ENCODE measurements around the gene SLC7A5.

SLC7A5 gene

DNA sequence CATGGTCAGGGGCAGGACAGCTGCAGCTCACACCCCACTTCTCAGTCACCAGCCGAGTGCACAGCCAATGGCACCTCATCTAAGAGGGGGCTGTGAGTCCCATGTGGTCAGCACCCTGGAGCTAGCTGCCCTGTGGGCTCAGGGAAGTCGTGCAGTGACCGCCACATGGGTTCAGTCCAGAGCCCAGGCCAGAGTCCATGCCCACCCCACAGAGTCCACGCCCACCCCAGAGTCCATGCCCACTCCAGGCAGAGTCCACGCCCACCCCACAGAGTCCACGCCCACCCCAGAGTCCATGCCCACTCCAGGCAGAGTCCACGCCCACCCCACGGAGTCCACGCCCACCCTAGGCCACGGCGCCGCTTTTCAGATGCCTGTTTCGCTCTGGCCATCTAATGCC, 24.1 kb downstream of the SLC7A5 start:
- no peak for DNase-seq

DNA sequence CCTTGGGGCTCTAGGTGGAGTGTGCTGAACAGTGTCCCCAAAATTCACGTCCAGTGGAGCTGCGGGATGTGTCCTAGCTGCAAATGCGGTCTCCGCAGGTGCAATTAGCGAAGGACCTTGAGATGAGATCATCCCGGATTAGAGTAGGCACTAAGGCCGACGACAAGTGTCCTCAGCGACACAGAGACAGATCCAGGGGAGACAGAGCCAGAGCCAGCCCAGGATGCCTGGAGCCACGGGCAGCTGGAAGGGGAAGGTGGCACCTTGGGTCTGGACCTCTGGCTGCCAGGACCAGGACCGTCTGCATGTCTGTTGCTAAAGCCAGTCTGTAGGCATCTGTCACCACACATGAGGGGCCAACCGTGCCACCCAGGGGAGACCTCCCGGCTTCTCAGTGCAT, 24.5 kb downstream of the SLC7A5 start:
- no peak for DNase-seq

DNA sequence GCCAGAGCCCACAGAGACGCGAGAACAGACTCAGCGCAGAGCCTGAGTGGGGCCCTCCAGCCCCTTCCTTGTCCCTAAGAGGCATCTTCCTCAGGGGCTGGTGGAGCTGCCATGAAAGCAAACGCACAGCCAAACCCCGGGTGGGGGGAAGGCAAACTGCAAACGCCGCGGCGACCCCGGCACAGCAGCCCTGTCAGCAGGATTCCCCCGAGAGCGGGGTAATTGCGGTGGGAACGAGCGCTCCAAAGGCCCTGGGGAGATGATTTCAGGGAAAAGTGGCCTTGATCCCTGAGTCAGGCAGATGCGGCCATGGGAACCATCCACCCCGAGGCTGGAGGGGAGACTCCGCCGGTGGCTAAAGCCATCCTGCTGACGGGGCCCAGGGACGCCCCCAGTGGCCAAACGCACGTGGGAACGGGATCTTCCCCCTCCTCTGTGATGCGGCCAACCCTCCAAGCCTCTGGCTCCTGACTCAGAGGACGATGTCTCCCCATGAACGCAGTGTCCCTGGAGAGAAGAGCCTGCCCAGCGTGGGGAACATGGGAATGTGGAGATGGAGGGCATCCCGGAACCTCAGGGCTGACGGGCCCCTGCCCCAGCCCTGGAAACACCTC, 25.1 kb downstream of the SLC7A5 start:
- DNase-seq = no peak

DNA sequence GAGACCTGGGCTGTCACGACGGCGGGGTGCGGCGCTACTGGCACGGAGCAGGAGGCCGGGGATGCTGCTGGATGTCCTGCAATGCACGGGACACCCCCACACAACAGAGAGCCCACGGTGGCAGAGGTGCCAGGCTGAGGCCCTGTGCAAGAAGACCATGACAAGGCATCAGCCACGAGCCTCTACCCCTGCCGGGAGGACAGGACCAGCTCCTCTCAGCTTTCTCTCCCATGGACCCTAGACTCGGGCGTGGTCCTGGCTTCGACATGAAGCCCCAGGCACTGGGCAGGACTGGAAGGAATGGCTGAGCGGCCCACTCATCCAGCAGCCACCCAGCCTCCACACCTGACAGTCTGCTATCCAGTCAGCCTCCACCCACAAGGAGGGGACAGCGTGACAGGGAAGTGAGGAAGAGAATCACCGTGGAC, 25.6 kb downstream of the SLC7A5 start:
- no peak for DNase-seq

DNA sequence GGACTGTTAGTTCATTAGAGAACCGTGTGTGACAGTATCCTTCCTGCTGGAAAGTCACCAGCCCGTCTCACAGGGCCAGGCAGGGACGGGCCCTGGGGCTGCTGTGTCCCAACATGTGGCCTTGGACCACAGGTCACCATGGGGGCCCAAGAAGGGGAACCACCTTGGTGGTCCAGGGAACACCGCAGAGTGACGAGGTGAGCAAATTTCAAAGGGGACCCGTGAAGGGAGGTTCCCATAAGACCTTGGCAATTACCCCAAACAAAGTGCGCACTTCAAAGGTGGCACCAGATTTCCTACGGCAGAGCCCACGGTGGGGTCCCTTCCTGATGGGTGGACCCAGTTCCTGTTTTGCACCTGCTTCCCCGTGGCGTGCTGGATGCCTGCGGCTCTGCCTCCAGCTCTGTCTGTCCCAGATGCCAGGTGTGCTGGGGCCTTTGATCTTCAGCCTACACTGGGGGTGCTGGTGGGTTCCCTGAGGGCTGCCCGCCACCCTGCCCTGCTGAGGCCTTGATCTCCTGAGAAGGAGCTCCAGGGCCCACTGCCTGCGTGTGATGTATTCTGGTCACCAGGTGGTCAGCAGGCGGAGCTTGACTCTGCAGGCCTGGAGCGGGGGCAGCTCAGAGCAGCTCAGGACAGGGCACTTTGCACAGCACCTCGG, 27.0 kb downstream of the SLC7A5 start:
- DNase-seq = no peak

DNA sequence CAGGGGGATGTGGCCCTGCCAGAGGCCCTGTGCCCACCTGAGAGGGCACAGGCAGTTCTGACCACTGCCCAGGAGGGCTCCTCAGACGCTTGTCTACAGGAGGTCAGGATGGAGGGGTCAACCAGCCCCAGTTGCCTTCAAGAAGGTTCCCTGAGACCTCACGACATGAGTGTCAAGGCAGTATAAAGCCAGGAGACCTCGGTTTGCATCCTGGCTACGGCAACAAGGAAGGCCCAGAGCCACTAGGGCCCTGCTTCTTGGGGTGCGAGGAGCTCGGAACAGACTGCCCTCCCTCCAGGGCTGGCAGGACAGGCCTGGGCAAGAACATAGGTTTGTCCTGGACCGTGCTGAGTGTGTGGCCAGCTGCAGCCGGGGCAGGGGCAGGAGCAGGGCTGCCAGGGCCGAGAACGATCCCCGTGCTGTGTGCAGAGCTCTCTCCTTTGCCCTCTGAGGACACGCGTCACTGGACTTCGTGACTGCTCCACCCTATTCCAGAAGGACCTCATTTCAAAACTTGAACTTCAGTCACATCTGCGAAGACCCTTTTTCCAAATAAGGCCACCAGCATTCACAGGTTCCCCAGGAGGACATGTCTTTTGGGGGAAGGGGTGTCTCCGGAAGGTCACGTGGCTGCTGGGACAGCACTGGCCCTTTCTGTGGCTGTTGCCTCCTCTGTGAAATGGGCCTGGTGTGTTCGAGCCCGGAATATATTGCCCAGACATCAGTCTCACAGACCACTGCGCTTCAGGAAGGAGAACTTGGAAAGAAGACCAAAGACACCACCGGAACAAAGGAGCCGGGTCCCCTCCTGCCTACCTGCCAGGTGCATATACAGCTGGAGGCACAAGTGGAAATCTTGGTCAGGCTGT, 27.7 kb downstream of the SLC7A5 start:
- DNase-seq = no peak

DNA sequence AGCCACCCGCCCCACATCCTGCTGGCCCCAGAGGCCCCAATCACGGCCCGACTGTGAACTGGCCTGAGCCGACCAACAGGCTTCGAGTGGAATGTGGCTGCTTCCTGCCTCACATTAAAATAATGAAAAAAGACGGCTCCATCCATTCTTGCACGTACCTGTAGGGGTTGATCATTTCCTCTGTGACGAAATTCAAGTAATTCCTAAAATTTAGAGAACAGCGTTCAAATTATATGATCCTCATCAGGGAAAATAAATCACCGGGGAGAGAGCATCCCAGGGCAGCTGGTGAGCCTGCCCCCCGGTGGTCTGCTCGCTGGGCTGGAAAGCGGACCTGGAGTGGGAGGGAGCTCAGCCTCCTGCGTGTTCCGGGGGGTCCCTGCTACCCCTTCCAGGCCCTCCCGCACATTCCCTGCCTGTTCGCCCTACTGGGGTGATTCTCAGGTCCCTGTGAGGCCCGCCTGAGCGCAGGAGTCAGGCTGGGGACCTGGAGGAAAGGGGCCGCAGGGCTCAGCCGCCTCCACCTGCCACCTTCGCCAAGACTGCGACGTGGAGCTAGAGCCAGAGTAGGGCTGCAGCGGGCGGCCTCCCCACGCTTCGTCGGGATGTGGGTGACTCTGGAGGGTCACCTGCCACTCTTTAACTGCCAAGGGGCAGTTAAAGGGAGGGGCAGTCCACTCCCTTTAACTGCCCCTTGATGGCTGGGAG, 28.9 kb downstream of the SLC7A5 start:
- no peak for DNase-seq

DNA sequence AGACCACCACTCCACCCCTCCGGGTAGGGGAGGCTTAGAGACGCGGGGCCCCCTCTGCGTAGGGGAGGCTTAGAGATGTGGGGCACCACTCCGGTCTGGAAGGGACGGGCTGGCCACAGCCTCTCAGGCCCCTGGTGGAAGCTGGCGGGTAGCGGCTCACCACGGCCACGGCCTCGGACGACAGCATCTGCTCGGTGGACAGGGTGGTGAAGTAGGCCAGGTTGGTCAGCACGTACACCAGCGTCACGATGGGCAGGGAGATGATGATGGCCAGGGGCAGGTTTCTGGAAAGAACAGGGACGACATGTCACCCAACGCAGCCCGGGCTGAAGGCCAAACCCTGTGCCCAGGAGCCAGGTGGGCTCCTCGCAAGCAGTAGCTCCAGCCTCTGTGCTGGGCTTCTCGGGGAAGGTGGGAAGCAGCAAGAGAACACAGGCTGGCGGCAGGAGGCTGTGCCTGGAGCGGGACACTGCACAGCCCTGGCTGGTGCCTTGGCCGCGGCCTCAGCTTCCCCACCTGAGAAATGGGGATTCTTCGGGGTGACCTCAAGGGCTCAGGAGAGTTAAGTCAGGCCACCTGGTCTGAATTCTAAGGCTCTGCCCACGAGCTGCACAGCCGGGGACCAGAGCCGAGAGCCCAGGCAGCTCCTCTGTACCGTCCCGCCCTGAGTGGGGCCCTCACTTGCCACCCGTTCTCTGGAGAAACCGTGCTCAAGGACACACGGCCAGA, 29.6 kb downstream of the SLC7A5 start:
- no peak for DNase-seq

DNA sequence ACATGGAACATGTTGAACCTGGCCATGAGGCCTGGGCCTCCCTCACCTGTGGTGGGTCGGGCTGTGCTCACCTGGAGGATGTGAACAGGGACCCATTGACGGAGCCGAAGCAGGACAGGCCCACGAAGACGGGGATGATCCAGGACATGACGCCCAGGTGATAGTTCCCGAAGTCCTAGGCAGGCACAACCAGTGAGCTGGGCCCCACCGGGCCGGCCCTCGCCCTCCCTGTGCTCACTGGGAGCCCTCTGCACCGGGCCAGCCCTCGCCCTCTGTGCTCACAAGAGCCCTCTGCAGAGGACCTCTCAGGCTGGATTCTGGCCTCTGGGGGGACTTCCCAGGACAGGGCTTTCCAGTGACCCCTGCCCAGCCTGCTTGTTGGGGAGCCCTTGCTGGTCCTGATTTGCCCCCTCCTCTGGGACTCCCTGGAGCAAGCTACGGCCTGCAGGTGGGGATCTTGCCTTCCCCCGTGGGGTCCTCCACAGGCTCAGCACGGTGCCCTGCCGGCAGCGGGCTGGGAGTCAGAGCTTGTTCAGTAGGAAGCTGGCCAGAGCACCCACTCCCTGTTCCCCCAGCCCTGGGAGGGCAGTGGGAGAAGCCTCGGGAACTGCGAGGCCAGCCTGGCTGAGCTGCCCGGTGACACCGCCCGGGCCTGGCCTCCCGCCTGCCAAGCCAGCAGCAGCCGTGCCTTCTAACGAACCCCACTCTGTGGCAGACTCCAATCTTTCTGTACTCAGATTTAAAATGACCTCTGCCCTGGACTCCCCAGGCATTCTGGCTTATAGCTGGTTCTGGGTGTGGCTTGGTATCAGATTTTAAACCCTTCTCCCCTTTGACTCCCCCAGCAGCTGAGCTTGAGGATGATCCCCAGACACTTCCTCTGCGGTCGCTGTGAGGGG, 30.4 kb downstream of the SLC7A5 start:
- no peak for DNase-seq

DNA sequence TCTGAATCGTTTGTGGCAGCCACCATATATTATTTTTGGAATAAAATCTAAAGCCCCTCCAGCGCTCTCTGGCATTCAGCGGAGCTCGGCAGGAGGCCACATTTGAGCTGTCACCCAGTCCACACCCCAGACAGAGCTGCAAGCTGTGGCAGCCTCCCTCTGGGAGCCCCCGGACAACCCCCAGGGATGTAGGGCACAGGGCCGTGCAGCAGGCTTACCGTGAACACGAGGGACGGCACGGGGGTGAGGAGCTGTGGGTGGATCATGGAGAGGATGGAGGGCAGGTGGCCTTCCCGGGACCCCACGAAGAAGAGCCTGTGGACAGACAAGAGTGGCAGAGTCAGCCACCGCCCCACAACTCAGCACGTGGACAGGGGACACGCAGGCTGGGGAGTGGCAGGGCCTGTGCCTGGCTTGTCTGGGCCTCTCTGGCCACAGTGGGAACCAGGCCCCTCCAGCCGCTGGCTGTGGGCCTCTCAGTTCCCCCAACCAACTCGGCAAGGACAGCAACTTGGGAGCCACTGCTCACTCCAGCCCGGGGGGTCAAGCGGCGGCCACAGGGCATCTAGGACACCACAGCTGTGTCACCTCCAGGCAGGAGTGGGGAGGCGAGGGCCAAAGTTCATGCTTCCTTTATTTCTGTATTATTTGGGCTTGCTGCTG, 31.5 kb downstream of the SLC7A5 start:
- no peak for DNase-seq

DNA sequence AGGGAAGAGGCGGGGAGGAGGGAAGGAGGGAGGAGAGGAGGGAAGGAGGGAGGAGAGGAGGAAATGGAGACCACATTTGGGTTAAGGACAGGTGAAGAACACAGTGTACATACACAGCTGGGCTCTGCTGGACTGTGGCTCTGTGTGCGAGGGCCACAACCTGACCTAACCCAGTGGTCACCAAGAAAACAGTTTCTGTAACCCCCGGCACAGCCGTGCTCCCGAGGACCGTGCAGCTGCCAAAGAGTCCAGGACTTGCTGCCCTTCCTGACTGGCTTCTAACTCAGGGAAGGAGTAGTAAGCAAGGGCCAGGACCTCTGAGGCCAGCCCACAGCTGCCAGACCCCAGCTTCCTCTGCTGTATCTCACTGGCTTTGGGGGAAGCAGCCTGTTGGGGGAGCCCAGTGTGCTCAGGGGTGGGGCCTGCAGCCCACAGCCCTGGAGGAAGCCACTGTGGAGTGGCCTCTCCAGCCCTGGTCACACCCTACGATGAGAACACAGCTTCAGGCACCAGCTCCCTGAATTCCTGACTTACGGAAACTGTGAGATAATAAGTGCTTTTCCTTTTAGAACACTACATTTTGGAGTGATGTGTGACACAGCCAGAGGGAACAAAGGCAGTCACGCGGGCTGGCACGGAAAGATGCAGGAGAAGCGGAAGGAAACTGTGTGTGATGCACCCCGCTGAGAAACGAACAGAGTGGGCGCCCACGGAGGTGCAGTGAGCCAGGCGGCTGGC, 32.3 kb downstream of the SLC7A5 start:
- no peak for DNase-seq

DNA sequence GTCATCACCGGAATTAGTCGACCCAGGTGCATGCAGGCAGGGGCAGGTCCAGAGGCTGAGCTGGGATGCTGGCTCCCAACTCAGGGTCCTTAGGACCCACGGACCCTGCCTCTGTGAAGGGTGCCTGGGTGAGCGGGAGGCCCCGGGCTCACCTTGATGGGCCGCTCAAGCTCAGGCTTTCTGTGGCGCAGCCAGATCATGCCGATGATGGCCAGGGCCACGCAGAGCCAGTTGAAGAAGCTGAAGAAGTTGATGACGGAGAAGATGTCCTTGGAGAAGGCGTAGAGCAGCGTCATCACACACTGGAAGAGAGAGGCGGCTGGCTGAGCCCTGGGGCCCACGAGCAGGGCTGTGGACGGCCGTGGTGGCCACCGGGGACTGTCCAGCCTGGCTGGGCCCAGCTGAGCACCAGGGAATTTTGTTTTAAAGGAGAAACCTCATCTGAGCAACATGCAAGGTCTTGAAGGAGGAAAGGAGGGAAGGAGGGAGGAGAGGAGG, 32.9 kb downstream of the SLC7A5 start:
- no peak for DNase-seq

DNA sequence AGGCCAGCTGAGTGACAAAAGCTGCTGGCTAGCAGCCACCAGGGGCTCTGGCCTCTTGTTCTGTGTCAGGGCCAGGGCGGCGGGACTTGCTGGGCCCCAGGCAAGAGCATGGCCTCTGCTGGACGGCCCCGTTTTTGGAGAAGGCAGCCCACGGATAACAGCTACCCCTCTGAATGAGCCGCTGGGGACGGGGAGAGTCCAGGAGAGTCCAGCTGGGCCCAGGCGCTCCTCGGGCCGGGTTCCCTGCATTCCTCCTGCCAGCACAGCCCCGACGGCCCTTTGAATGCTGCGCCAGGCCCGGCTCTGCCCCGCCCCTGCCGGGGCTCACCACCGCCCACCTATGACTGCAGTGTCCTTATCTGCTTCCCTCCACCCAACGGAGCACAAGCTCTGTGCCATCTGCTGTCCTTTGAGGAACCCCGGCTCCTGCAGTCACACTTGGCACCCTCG, 33.4 kb downstream of the SLC7A5 start:
- no peak for DNase-seq

DNA sequence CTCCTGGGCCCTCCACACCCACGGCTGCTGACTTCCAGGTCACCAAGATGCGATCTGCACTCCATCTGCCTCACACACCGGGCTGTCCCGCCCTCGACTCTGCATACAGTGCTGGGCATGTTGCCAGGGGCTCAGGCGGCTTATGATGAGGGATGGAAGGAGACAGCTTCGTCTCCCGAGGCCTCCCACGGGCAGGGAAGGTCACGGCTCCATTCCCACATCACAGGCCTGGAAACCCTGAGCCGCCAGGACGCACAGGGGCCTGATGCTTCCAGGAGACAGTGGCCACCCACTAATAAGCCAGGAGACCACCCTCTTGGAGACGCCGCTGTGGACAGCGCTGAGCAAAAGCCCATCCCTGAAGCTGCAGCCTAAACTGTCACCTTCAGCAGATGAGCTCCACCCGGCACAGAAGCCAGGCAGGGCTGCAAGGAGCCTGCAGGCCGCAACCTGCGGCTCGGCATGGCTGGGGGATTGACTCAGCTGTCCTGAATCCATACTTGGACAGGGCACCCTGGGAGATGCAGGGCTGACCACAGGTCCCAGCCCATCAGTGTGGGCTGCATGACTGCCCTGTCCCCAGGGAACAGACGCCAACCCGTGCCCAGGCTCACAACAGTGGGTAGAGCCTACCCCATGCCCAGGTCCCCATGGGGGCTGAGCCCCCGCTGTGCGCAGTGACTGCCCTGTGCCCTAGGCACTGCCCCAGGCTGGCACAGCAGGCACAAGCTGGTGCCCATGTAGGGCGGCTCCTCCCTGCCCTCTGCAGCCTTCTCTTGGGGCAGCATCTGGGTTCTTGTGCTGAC, 34.4 kb downstream of the SLC7A5 start:
- DNase-seq = no peak

DNA sequence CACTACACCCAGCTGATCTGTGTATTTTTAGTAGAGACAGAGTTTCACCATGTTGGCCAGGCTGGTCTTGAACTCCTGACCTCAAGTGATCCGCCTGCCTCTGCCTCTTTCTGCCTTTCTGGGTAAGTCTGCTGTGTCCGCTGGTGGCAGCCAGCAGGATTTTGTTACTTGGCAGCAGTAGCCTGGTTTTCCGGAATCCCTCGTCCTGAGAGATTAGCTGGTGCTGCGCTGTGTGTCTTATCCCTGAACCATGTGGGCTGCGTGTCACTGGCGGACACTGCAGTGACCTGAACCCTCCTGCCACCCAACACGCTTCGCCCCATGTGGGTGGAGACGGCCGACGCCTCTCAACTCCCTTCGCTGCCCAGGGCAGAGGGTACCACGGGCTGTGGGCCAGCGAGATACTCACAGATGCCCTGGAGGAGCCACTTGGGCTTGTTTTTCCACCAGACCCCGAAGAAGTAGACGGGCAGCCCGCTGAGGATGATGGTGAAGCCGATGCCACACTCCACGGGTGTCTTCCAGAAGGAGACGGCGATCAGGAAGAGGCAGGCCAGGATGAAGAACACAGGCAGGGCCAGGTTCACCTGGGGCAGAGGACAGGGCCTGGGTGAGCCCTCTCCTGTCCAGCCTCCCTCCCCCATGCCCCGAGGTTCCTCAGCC, 35.2 kb downstream of the SLC7A5 start:
- DNase-seq = no peak

DNA sequence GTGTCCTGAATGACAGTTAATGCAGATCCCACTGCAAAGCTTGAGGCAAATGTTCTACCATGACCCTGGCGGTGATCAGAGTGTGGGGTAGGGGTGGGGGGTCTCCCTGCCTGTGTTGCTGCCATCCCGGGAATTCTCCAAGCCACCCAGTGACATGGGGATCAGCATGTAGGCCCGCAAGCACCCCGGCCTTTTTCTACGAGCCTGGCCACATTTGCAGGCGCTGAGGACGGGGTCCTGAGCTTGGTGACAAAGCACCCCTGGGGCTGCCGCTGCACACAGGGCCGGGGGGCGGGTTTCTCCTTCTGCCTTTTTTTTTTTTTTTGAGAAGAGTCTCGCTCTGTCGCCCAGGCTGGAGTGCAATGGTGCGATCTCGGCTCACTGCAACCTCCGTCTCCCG, 35.8 kb downstream of the SLC7A5 start:
- no peak for DNase-seq

DNA sequence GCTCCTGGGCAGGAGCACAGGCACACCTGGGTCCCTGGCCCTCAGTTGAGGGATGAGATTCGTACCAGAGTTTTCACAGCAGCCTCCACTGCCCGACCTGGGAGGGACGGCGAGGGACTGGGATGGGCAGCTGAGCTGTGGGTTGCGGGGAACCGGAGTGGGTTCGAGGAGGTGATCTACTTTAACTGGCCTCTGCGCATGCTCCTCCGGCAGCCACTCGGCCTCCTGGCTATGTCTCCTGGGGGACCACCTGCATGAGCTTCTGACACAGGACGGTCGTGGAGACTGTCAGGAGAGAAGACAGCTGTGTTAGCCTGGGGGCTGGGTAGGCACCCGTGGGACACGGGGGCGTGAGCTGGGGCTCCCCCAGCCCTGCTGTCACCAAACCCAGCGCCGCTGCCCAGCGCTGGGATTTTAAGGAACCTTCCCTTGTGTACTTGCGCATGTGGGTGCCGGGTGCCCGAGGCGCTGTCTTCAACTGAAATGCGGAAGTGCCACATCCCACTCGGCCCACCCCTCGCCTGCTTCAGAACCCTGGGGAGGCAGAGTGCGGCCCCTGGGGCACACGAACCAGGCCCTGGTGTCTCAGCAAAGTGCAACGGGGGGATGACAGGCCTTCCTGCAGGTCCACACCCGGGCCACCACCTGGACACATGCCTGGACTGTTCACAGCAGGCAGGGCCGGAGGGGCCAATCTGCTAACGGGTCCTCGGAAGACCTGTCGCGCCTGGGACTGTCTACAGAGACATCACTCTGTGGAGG, 36.4 kb downstream of the SLC7A5 start:
- DNase-seq = no peak

DNA sequence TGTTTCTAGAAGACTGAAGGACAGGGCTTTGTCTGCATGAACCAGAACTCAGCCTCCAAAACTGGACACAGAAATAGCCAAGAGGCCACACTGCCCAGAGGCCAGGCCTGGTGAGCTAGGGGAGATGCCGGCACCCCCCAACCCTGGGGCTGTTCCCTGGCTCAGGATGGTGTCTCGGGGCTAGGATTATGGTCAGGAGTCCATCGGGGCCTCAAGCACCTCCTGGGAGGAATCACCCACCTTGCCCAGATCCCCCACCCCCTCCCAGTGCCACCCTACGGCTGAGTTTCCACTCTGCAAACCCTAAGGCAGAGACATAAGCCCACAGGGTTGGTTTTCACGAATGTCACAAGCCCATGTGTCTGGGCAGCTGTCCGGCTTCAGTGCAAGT, 37.2 kb downstream of the SLC7A5 start:
- no peak for DNase-seq
